Activated CD8-positive, alpha-beta T cell treated with anti-CD3 and anti-CD28 coated beads for 36 hours (primary cell): ENCODE results near the gene RXRG. TPM values are rescaled to one million over a fixed set of nuclear protein-coding genes. Genes with fewer than 3 reads are reported as not detected.

Source experiments
- ATAC-seq: fragments of 200-7000 bp; cut with Tn5 transposase; one replicate; pipeline ENCODE4 v1.10.0; 2021; ENCODE audit warnings: mild to moderate bottlenecking, moderate library complexity
- CTCF ChIA-PET: fragments of 350-600 bp; sonication (Branson Sonifier 250); formaldehyde crosslinking; loops from one replicate; lab custom pipeline; 2021; ENCODE audit warnings: antibody characterized with exemption; lab: Charles Lee
- POLR2A ChIA-PET: fragments of 350-600 bp; sonication (Branson Sonifier 250); formaldehyde crosslinking; loops from one replicate; lab custom pipeline; 2021; ENCODE audit warnings: antibody characterized with exemption; lab: Charles Lee
- DNase-seq: peaks from one replicate; pipeline ENCODE4 v3.0.0-alpha.2; 2020
- H3K27ac Mint-ChIP-seq: one replicate; pipeline ENCODE4 v1.8.0; 2021; ENCODE audit warnings: mild to moderate bottlenecking, mixed read lengths
- H3K27me3 Mint-ChIP-seq: one replicate; pipeline ENCODE4 v1.8.0; 2021; ENCODE audit warnings: mixed read lengths
- H3K36me3 Mint-ChIP-seq: one replicate; pipeline ENCODE4 v1.8.0; 2021; ENCODE audit warnings: low read depth, mixed read lengths
- H3K4me1 Mint-ChIP-seq: one replicate; pipeline ENCODE4 v1.8.0; 2021; ENCODE audit warnings: low read depth, mixed read lengths
- H3K4me3 Mint-ChIP-seq: one replicate; pipeline ENCODE4 v1.8.0; 2021; ENCODE audit warnings: mild to moderate bottlenecking, moderate library complexity, mixed read lengths
- H3K9me3 Mint-ChIP-seq: one replicate; pipeline ENCODE4 v1.8.0; 2021; ENCODE audit warnings: mixed read lengths
- CTCF ChIP-seq: fragments of 200-600 bp; IDR thresholded peaks from one replicate; pipeline ENCODE4 v1.8.0; 2022; ENCODE audit warnings: antibody characterized with exemption, mild to moderate bottlenecking
- intact Hi-C: fragments of 100-400 bp; cut with micrococcal nuclease; formaldehyde crosslinking; loops from one replicate; pipeline ENCODE4 v1.10.0; 2022
- total RNA-seq, 2 experiments: library from RNA; stranded (reverse); gene quantifications; one replicate each; pipeline ENCODE4 v1.2.3, GENCODE V29; 2021

Gene RXRG
- total RNA-seq, 2 experiments from 2014 or later, result not detected

- Mint-ChIP-seq H3K27ac (no peak overlapping the region), H3K4me1 (no peaks in the 10 kb centered on the region), H3K27me3 (peaks cover 31% of the 10 kb centered on the region), H3K9me3 (no peaks in the 10 kb centered on the region), H3K36me3 (no peaks in the 10 kb centered on the region), H3K4me3 (no peak overlapping the region)
- no peak for TF ChIP-seq CTCF
- ChIA-PET CTCF (interaction anchor here (0.8 to 6.4 kb wide), 5 partner anchors 18 to 188 kb away, joined by 3 to 39 read pairs (median 3); no protein-coding TSS in a partner anchor), POLR2A (no interaction called here)
- intact Hi-C loops, result no loop called here
- ATAC-seq (no peak), DNase-seq (no peak)
These were observed 33.5 kb downstream of the RXRG start for GRCh38 chr1:165411396-165411795.

- Mint-ChIP-seq H3K27me3 (peaks cover 22% of the 10 kb centered on the region), H3K4me3 (no peak overlapping the region), H3K4me1 (no peaks in the 10 kb centered on the region), H3K9me3 (no peaks in the 10 kb centered on the region), H3K36me3 (no peaks in the 10 kb centered on the region), H3K27ac (no peak overlapping the region)
- POLR2A ChIA-PET, result no interaction called here
- no peak for ATAC-seq
- CTCF ChIA-PET, result interaction anchor here (0.9 to 6.4 kb wide), 5 partner anchors 8 to 183 kb away, joined by 3 to 39 read pairs (median 5); no protein-coding TSS in a partner anchor
- no peak for TF ChIP-seq CTCF
- intact Hi-C loops, result no loop called here
- DNase-seq, result no peak
These were observed 35.1 kb downstream of the RXRG start for GRCh38 chr1:165409657-165410358.

GRCh38 chr1:165408518-165408917, 36.4 kb downstream of the RXRG start:
- intact Hi-C loops, result no loop called here
- Mint-ChIP-seq H3K27ac (no peak overlapping the region), H3K4me1 (no peaks in the 10 kb centered on the region), H3K9me3 (no peaks in the 10 kb centered on the region), H3K36me3 (no peaks in the 10 kb centered on the region), H3K4me3 (no peak overlapping the region), H3K27me3 (peaks cover 23% of the 10 kb centered on the region)
- DNase-seq (peak; percentile 33), ATAC-seq (peak; percentile 30)
- ChIA-PET POLR2A (no interaction called here), CTCF (interaction anchor here (1.3 to 6.4 kb wide), 4 partner anchors 10 to 184 kb away, joined by 3 to 39 read pairs (median 12); no protein-coding TSS in a partner anchor)
- no peak for TF ChIP-seq CTCF

GRCh38 chr1:165407398-165407797, 37.5 kb downstream of the RXRG start:
- no peak for ATAC-seq
- no peak for DNase-seq
- Mint-ChIP-seq H3K36me3 (no peaks in the 10 kb centered on the region), H3K4me1 (no peaks in the 10 kb centered on the region), H3K9me3 (no peaks in the 10 kb centered on the region), H3K27me3 (peaks cover 20% of the 10 kb centered on the region), H3K4me3 (no peak overlapping the region), H3K27ac (no peak overlapping the region)
- POLR2A ChIA-PET, result no interaction called here
- no peak for TF ChIP-seq CTCF
- intact Hi-C loops, result no loop called here
- CTCF ChIA-PET, result interaction anchor here (1.0 to 6.4 kb wide), 5 partner anchors 15 to 185 kb away, joined by 3 to 39 read pairs (median 3); no protein-coding TSS in a partner anchor

GRCh38 chr1:165403835-165404482, 41.0 kb downstream of the RXRG start:
- Mint-ChIP-seq H3K36me3 (no peaks in the 10 kb centered on the region), H3K4me3 (no peak overlapping the region)
- DNase-seq, result peak; percentile 50

More at GRCh38 chr1:165403835-165404482, 41.0 kb downstream of the RXRG start:
- H3K9me3 Mint-ChIP-seq, result no peaks in the 10 kb centered on the region
- no peaks in the 10 kb centered on the region for H3K4me1 Mint-ChIP-seq
- TF ChIP-seq CTCF, result peak; percentile 62
- peak; percentile 75 for ATAC-seq
- ChIA-PET POLR2A (interaction anchor here (1.2 kb wide), 1 partner anchor 180 kb away, joined by 3 read pairs; no protein-coding TSS in a partner anchor), CTCF (interaction anchor here (0.6 to 3.8 kb wide), 12 partner anchors 9 to 196 kb away, joined by 3 to 31 read pairs (median 5); no protein-coding TSS in a partner anchor)
- H3K27ac Mint-ChIP-seq, result no peak overlapping the region
- peaks cover 33% of the 10 kb centered on the region for H3K27me3 Mint-ChIP-seq
- intact Hi-C loops, result loop anchor here (1.0 kb wide), 1 partner anchor 188 kb away; no protein-coding TSS in a partner anchor
